HepG2 (cell line): Measurements from ENCODE around the gene ANGPTL2. TPM values are rescaled to one million over a fixed set of nuclear protein-coding genes. Genes with fewer than 3 reads are reported as not detected.

Experiments used
- ATAC-seq: fragments of 200-7000 bp; cut with Tn5 transposase; 3 replicates; pipeline ENCODE4 v1.9.1; 2020; ENCODE audit warnings: mild to moderate bottlenecking, moderate library complexity
- BruUV-seq: library from RNA; stranded (reverse); fragments of 400-500 nt; replicated peaks from 2 replicates; lab custom pipeline; 2021; lab: Mats Ljungman, UMichigan
- CTCF ChIA-PET: fragments of 300-600 bp; formaldehyde crosslinking; extraction: SDS; loops from one replicate; lab custom pipeline; 2021; ENCODE audit warnings: low total read pairs, inconsistent platforms, low intra/inter-chr PET ratio; lab: Yijun Ruan, JAX
- POLR2A ChIA-PET: fragments of 350-600 bp; sonication (Branson Sonifier 250); formaldehyde crosslinking; loops from one replicate; lab custom pipeline; 2020; ENCODE audit warnings: antibody characterized with exemption, inconsistent platforms; lab: Yijun Ruan, JAX
- DNase-seq: peaks from one replicate; pipeline ENCODE4 v3.0.0-alpha.2; 2015; ENCODE audit warnings: low spot score
- FAIRE-seq: peaks from 3 replicates; lab custom pipeline; 2011; peaks lifted over from hg19 to GRCh38; lab: Jason Lieb, UNC
- H2AFZ ChIP-seq: one replicate; pipeline ENCODE4 v1.6.1; 2011; ENCODE audit warnings: low read length, inconsistent platforms
- H3K27ac ChIP-seq: fragments of 300-600 bp; 3 replicates; pipeline ENCODE4 v1.8.0; 2011; ENCODE audit warnings: mixed run types, mild to moderate bottlenecking, mixed read lengths, low read length, inconsistent platforms; ENCODE audit not compliant: insufficient read depth; ENCODE audit errors: extremely low read length
- H3K27me3 ChIP-seq, 2 experiments: fragments of 200-600 bp in 1 of 2; 2 replicates in 1 of 2; 3 replicates in 1 of 2; pipeline versions ENCODE4 v1.6.0 to v1.8.0; 2011; ENCODE audit warnings: low read length in 2 of 2, mild to moderate bottlenecking in 2 of 2, moderate library complexity in 2 of 2, inconsistent platforms in 1 of 2; ENCODE audit not compliant: insufficient read depth in 2 of 2, control insufficient read depth in 1 of 2
- H3K36me3 ChIP-seq, 2 experiments: fragments of 200-600 bp in 1 of 2; replicated peaks in 1 of 2; 2 replicates in 1 of 2; 3 replicates in 1 of 2; pipeline versions ENCODE4 v1.5.1 to v1.8.0; 2011; ENCODE audit warnings: low read length in 2 of 2, inconsistent platforms in 1 of 2; ENCODE audit not compliant: insufficient read depth in 2 of 2, control insufficient read depth in 1 of 2
- H3K4me1 ChIP-seq: 2 replicates; pipeline ENCODE4 v1.5.1; 2012; ENCODE audit warnings: low read length, inconsistent platforms; ENCODE audit not compliant: insufficient read depth
- H3K4me2 ChIP-seq: 2 replicates; pipeline ENCODE4 v1.6.0; 2011; ENCODE audit warnings: low read depth, low read length, inconsistent platforms
- H3K4me3 ChIP-seq, 3 experiments: fragments of 200-600 bp in 1 of 3; sonication (generic), shearing (Covaris generic) in 1 of 3; replicated peaks in 1 of 3; 2 replicates each; pipeline ENCODE4 v1.5.1; 2011 to 2016; ENCODE audit warnings: low read length in 3 of 3, inconsistent platforms in 2 of 3, low read depth in 2 of 3, mild to moderate bottlenecking in 2 of 3, control low read depth in 1 of 3, mixed read lengths in 1 of 3; ENCODE audit not compliant: insufficient read depth in 1 of 3
- H3K79me2 ChIP-seq: one replicate; pipeline ENCODE4 v1.6.1; 2011; ENCODE audit warnings: low read length, inconsistent platforms; ENCODE audit not compliant: insufficient read depth
- H3K9ac ChIP-seq: 2 replicates; pipeline ENCODE4 v1.6.0; 2011; ENCODE audit warnings: mild to moderate bottlenecking, low read depth, low read length, inconsistent platforms; ENCODE audit not compliant: insufficient read depth
- H3K9me3 ChIP-seq: 2 replicates; pipeline ENCODE4 v1.5.1; 2012; ENCODE audit warnings: mild to moderate bottlenecking, low read length
- H4K20me1 ChIP-seq: 2 replicates; pipeline ENCODE4 v1.6.0; 2011; ENCODE audit warnings: inconsistent platforms, mild to moderate bottlenecking, low read length, moderate library complexity; ENCODE audit not compliant: insufficient read depth
- ERF ChIP-seq: IDR thresholded peaks from 2 replicates; pipeline ENCODE4 v1.6.1; 2018; ENCODE audit warnings: missing biosample characterization, missing genetic modification reagents
- EZH2 ChIP-seq: conservative IDR thresholded peaks from 2 replicates; pipeline ENCODE4 v1.6.1; 2012; ENCODE audit warnings: mild to moderate bottlenecking, low read depth, low read length, moderate library complexity
- HIVEP1 ChIP-seq: sonication (generic); formaldehyde crosslinking; IDR thresholded peaks from 2 replicates; pipeline ENCODE4 v1.4.0; 2020; ENCODE audit warnings: mild to moderate bottlenecking, missing genetic modification reagents
- HMG20A ChIP-seq: IDR thresholded peaks from 2 replicates; pipeline ENCODE4 v1.6.1; 2016; ENCODE audit warnings: borderline replicate concordance
- SIX4 ChIP-seq: sonication (generic); formaldehyde crosslinking; IDR thresholded peaks from 2 replicates; pipeline ENCODE4 v1.4.0; 2020; ENCODE audit warnings: missing genetic modification reagents
- SPEN ChIP-seq: sonication (generic); formaldehyde crosslinking; IDR thresholded peaks from 2 replicates; pipeline ENCODE4 v1.5.1; 2020; ENCODE audit warnings: low read depth, mild to moderate bottlenecking, missing genetic modification reagents
- ZNF251 ChIP-seq: sonication (generic); formaldehyde crosslinking; IDR thresholded peaks from 2 replicates; pipeline ENCODE4 v1.9.0; 2021; ENCODE audit warnings: mild to moderate bottlenecking, missing genetic modification reagents
- ZNF292 ChIP-seq: sonication (generic); formaldehyde crosslinking; IDR thresholded peaks from 2 replicates; pipeline ENCODE4 v1.8.1; 2022; ENCODE audit warnings: mild to moderate bottlenecking, low read depth, missing genetic modification reagents, borderline replicate concordance
- ZNF350 ChIP-seq: sonication (generic); formaldehyde crosslinking; IDR thresholded peaks from 2 replicates; pipeline ENCODE4 v1.4.0; 2020; ENCODE audit warnings: mild to moderate bottlenecking, low read depth, missing genetic modification reagents, borderline replicate concordance
- ZNF614 ChIP-seq: IDR thresholded peaks from 2 replicates; pipeline ENCODE4 v1.6.1; 2018; ENCODE audit warnings: missing biosample characterization, missing genetic modification reagents, inconsistent platforms, borderline replicate concordance
- WGBS: methylation state at CpG from one replicate; pipeline ENCODE4 v1.1.6; 2017; ENCODE audit warnings: low lambda C conversion rate; 5-methylcytosine and 5-hydroxymethylcytosine counted together
- in situ Hi-C: cut with HindIII; loops from 2 replicates; pipeline ENCODE4 v1.10.0; 2017; ENCODE audit warnings: low pct_unique_long_range_greater_than_20kb; ENCODE audit not compliant: extremely low pct_ligation_motif_present
- intact Hi-C: fragments of 100-400 bp; cut with micrococcal nuclease; formaldehyde crosslinking; loops from one replicate; pipeline ENCODE4 v1.10.0; 2022; ENCODE audit not compliant: unreplicated experiment
- polyA plus RNA-seq, 8 experiments: library from polyadenylated mRNA; depleted of rRNA in 3 of 8; stranded (reverse) in 7 of 8; unstranded in 1 of 8; fragments of >200 nt; fragmentation: Illumina TruSeq in 4 of 8; extraction: Trizol in 4 of 8; gene quantifications; 2 replicates each; pipeline versions ENCODE4 v1.2.1 to v1.2.3, GENCODE V29; 2011 to 2016; ENCODE audit warnings: low read depth in 4 of 8, missing spikeins in 1 of 8, mixed read lengths in 1 of 8; ENCODE audit not compliant: insufficient read depth in 1 of 8
- total RNA-seq, 5 experiments: library from RNA; depleted of rRNA; stranded (reverse); fragments of >200 nt; fragmentation: Illumina TruSeq; extraction: Trizol; gene quantifications; 2 replicates each; pipeline ENCODE4 v1.2.3, GENCODE V29; 2016; ENCODE audit warnings: low read depth in 1 of 5
- TF ChIP-seq, protein P1 (sequence below): sonication (generic); formaldehyde crosslinking; IDR thresholded peaks from 2 replicates; pipeline ENCODE4 v1.8.0; 2022; ENCODE audit warnings: missing genetic modification reagents, mild to moderate bottlenecking, moderate library complexity, borderline replicate concordance

ANGPTL2 gene
- total and polyA plus RNA-seq, 2 of the 13 experiments (the other 11 are each of a cell fraction or from before 2014, with no cell fraction given) = 0.91 to 21.0 TPM

DNA sequence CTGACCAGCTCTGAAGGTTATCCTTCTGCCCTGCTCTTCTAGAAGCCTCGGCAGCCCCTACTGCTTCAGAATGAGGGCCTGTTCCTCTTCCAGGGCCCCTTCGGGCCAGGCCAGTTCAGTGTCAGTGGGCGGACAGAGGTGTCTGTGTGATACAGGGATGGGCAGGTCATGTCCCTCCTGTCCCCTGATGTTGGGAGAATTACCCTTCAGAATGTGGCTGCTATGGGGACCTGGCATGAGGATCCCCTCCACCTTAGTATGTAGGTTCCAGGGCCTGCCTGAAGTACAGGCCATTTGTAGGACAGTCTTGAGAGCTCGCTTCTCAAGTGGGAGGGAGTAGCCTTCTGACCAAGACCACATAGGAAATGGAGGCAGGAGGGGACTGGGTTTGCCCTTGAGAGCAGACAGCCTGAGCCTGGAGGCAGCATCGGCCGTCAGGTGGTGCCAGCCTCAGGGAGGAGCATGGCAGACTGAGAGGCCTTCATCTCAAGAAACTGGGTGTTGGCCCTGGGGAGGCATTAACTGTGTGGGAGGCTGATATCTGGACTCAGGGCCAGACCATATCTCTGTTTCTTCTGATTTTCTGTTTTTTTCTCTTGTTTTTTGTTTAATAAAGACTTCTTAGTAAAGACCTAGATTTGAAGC is 32.0 kb downstream of the ANGPTL2 start:
- intact Hi-C loops (no loop called here), in situ Hi-C loops (no loop called here)
- H3K4me2 ChIP-seq = no peak overlapping the region
- TF ChIP-seq ZNF251 (CRISPR knock-in tag) (no peak), ZNF614 (CRISPR knock-in tag) (no peak), ZNF350 (no peak), SPEN (CRISPR knock-in tag) (no peak), ERF (no peak)
- ATAC-seq = no peak
- no peak overlapping the region for H2AFZ ChIP-seq
- no peaks in the 10 kb centered on the region for H3K9me3 ChIP-seq
- no peak for DNase-seq
- H3K36me3 ChIP-seq = peaks cover 0 to 2% of the 10 kb centered on the region in 2 experiments; a peak in 2 of 5 replicates
- no peaks in the 10 kb centered on the region for H3K79me2 ChIP-seq
- no peaks in the 10 kb centered on the region for H3K27me3 ChIP-seq
- FAIRE-seq = no peak
- 95% methylated on average over 3 of the region's 6 CpGs for WGBS
- ChIA-PET CTCF (no interaction called here), POLR2A (no interaction called here)
- no peak overlapping the region for H3K4me3 ChIP-seq
- H3K9ac ChIP-seq = no peak overlapping the region
- H4K20me1 ChIP-seq = no peaks in the 10 kb centered on the region
- H3K4me1 ChIP-seq = no peaks in the 10 kb centered on the region
- BruUV-seq = no TSS peak
- H3K27ac ChIP-seq = no peak overlapping the region

DNA sequence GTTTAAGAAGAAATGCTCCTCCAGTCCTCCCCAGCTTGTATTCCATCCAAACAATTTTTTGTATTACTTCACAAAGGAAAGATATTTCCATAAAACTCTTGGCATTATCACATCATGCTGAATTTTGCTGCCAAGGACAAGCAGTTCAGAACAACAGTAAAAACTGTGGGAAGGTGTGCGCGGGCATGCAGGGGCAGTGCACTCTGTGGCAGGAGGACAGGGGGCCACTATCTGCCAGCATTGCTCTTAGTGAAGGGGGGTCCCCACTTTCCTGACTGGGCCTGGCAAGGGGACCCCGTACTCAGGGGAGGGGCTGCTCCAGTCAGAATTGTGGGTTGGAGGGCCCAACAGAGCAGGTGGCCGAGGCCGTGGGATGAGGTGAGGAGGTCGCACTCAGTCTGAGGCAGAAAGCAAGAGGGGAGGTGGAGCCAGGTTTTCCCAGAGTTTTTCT is 32.8 kb downstream of the ANGPTL2 start:
- intact Hi-C loops = no loop called here
- CTCF ChIA-PET = no interaction called here

More for the DNA sequence above, 32.8 kb downstream of the ANGPTL2 start:
- Histone ChIP-seq H3K4me1 (peaks cover 2% of the 10 kb centered on the region), H4K20me1 (no peaks in the 10 kb centered on the region), H3K36me3 (peaks cover 0 to 2% of the 10 kb centered on the region in 2 experiments; a peak in 2 of 5 replicates), H3K79me2 (no peaks in the 10 kb centered on the region), H3K9ac (no peak overlapping the region), H3K4me3 (no peak overlapping the region), H3K4me2 (no peak overlapping the region), H3K9me3 (no peaks in the 10 kb centered on the region), H3K27ac (no peak overlapping the region), H3K27me3 (no peaks in the 10 kb centered on the region), H2AFZ (no peak overlapping the region)
- FAIRE-seq (no peak), ATAC-seq (no peak), DNase-seq (no peak)
- in situ Hi-C loops = no loop called here
- POLR2A ChIA-PET = no interaction called here
- BruUV-seq = no TSS peak
- 93% methylated on average over 6 of the region's 6 CpGs for WGBS
- TF ChIP-seq SIX4 = no peak
- TF ChIP-seq EZH2 = no peak
- TF ChIP-seq HIVEP1 = no peak
- no peak for TF ChIP-seq ZNF292 (CRISPR knock-in tag)
- no peak for TF ChIP-seq HMG20A (CRISPR knock-in tag)
- TF ChIP-seq, protein P1, sequence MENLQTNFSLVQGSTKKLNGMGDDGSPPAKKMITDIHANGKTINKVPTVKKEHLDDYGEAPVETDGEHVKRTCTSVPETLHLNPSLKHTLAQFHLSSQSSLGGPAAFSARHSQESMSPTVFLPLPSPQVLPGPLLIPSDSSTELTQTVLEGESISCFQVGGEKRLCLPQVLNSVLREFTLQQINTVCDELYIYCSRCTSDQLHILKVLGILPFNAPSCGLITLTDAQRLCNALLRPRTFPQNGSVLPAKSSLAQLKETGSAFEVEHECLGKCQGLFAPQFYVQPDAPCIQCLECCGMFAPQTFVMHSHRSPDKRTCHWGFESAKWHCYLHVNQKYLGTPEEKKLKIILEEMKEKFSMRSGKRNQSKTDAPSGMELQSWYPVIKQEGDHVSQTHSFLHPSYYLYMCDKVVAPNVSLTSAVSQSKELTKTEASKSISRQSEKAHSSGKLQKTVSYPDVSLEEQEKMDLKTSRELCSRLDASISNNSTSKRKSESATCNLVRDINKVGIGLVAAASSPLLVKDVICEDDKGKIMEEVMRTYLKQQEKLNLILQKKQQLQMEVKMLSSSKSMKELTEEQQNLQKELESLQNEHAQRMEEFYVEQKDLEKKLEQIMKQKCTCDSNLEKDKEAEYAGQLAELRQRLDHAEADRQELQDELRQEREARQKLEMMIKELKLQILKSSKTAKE (CRISPR knock-in tag) = no peak
